Neural cell (in vitro differentiated cells): ENCODE results near the gene SPECC1. TPM values are rescaled to one million over a fixed set of nuclear protein-coding genes. Genes with fewer than 3 reads are reported as not detected.
"Not testable (repeated sequence)": the region's sequence is repeated elsewhere in the genome, so short reads cannot be mapped to it uniquely, and the experiment has no call there.

Source experiments
- H2AFZ ChIP-seq: fragments of 200-600, 300-800 bp; sonication (generic), shearing (Covaris generic); 2 replicates; pipeline ENCODE4 v1.6.0; 2014; ENCODE audit warnings: low read depth, mild to moderate bottlenecking, antibody characterized with exemption, low read length, moderate library complexity
- H3F3A ChIP-seq: fragments of 200-600 bp; shearing (Covaris generic); 2 replicates; pipeline ENCODE4 v1.6.1; 2016; ENCODE audit warnings: mild to moderate bottlenecking, moderate library complexity, mixed read lengths, antibody characterized with exemption, low read length; ENCODE audit not compliant: insufficient read depth, poor library complexity, severe bottlenecking
- H3K27ac ChIP-seq: fragments of 200-600, 300-800 bp; sonication (generic), shearing (Covaris generic); 2 replicates; pipeline ENCODE4 v1.5.1; 2014; ENCODE audit warnings: mild to moderate bottlenecking, low read length, moderate library complexity
- H3K27me3 ChIP-seq: fragments of 300-800, 200-600 bp; sonication (generic), shearing (Covaris generic); 2 replicates; pipeline ENCODE4 v1.6.0; 2014; ENCODE audit warnings: mild to moderate bottlenecking, low read depth, low read length, moderate library complexity; ENCODE audit not compliant: insufficient read depth
- H3K36me3 ChIP-seq: fragments of 300-800, 200-600 bp; sonication (generic), shearing (Covaris generic); 2 replicates; pipeline ENCODE4 v1.5.1; 2014; ENCODE audit warnings: mild to moderate bottlenecking, antibody characterized with exemption, low read length, moderate library complexity; ENCODE audit not compliant: insufficient read depth
- H3K4me2 ChIP-seq: fragments of 300-800, 200-600 bp; sonication (generic), shearing (Covaris generic); 2 replicates; pipeline ENCODE4 v1.6.0; 2014; ENCODE audit warnings: mild to moderate bottlenecking, low read length
- H3K4me3 ChIP-seq: fragments of 300-800, 200-600 bp; sonication (generic), shearing (Covaris generic); 2 replicates; pipeline ENCODE4 v1.5.1; 2014; ENCODE audit warnings: mild to moderate bottlenecking, low read length, moderate library complexity
- H3K79me2 ChIP-seq: fragments of 200-600 bp; shearing (Covaris generic); replicated peaks from 2 replicates; pipeline ENCODE4 v1.6.0; 2014; ENCODE audit warnings: mild to moderate bottlenecking, low read length, moderate library complexity; ENCODE audit not compliant: insufficient read depth
- H3K9ac ChIP-seq: fragments of 300-800, 200-600 bp; sonication (generic), shearing (Covaris generic); 2 replicates; pipeline ENCODE4 v1.6.1; 2016; ENCODE audit warnings: mild to moderate bottlenecking, low read length, mixed read lengths
- H3K9me2 ChIP-seq: fragments of 200-600 bp; shearing (Covaris generic); 2 replicates; pipeline ENCODE4 v1.6.1; 2016; ENCODE audit warnings: mild to moderate bottlenecking, low read length, mixed read lengths; ENCODE audit not compliant: insufficient read depth
- H3K9me3 ChIP-seq: fragments of 200-600, 300-800 bp; sonication (generic), shearing (Covaris generic); 2 replicates; pipeline ENCODE4 v1.6.1; 2016; ENCODE audit warnings: mild to moderate bottlenecking, mixed run types, low read length, moderate library complexity, mixed read lengths
- H4K20me1 ChIP-seq: fragments of 200-600 bp; shearing (Covaris generic); 2 replicates; pipeline ENCODE4 v1.6.1; 2016; ENCODE audit warnings: mild to moderate bottlenecking, mixed run types; ENCODE audit not compliant: insufficient read depth
- polyA plus RNA-seq: library from polyadenylated mRNA; depleted of rRNA; stranded (reverse); fragments of >200 nt; gene quantifications from 2 replicates; pipeline ENCODE4 v1.2.3, GENCODE V29; 2014
- small RNA-seq, 3 experiments: library from RNA; depleted of rRNA; stranded (forward); fragments of <200 nt; gene quantifications; one replicate each; pipeline ENCODE3, GENCODE V24; 2012

The SPECC1 gene
- polyA plus RNA-seq, 1 donor from 2014 or later: 8.6 TPM

DNA sequence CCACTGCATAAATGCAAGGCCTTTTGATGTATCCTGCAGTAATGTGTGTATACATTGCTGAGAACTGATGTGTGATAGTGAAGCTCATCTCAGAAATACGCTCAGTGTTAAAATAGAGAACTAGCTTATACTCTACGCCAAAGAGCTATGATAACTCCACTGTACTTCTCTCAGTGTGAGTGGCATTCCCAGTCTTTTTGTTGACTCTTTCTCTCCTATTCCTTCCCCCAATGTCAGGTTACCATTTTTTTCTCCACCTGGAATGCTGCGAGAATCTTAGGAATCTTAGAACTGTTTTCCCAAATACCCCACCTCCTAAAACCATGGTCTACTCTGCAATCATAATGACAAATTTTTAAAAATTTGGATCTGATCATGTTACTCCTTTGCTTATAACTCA, 342.2 kb downstream of the SPECC1 start:
- H3K36me3 ChIP-seq, H3K4me3 ChIP-seq, H3K27ac ChIP-seq, H3K27me3 ChIP-seq, H3K9ac ChIP-seq, H4K20me1 ChIP-seq, H3K9me3 ChIP-seq, H3K79me2 ChIP-seq, H3K9me2 ChIP-seq, H2AFZ ChIP-seq, H3F3A ChIP-seq, H3K4me2 ChIP-seq: not testable (repeated sequence)

- H3K27ac ChIP-seq, H3K4me2 ChIP-seq, H2AFZ ChIP-seq, H3F3A ChIP-seq, H3K36me3 ChIP-seq, H3K9me2 ChIP-seq, H3K79me2 ChIP-seq, H3K9me3 ChIP-seq, H3K9ac ChIP-seq, H3K4me3 ChIP-seq, H4K20me1 ChIP-seq, H3K27me3 ChIP-seq: not testable (repeated sequence)
Observed at GRCh38 chr17:20352567-20352966, 343.4 kb downstream of the SPECC1 start.

DNA sequence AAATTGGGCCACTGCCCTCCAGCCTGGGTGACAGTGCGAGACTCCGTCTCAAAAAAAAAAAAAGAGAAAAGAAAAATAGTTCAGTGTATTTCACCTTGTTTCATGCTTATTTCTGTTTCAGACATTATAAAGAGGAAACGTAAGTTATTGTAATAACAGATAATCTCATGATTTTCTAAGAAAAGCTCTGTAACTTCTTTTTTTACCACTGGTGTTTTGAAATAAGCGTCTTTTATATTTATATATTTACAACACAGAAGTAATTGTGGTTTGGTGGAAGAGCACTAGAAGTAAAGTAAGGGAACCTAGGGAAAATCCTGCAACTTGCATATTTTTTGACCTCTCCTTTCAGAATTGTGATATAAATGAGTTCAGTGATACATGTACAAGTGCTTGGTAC, 354.7 kb downstream of the SPECC1 start:
- not testable (repeated sequence) for H3F3A ChIP-seq, H3K9ac ChIP-seq, H3K79me2 ChIP-seq, H3K27me3 ChIP-seq, H3K27ac ChIP-seq, H3K4me2 ChIP-seq, H3K36me3 ChIP-seq, H3K4me3 ChIP-seq, H3K9me3 ChIP-seq, H2AFZ ChIP-seq, H3K9me2 ChIP-seq, H4K20me1 ChIP-seq

Small RNA genes lying within 50 kb of the gene (small RNA-seq; reads per million reads assigned to genes)
- gene AC008088.1 (0 reads per million in 3 experiments), gene RNU6-1057P (0 reads per million in 3 experiments), gene RNU6-258P (0 reads per million in 3 experiments), gene RNU6-467P (0 reads per million in 3 experiments)

Other genes with a start within 250 kb of the SPECC1 start
- 48.4 and 55.1 TPM in 2 replicates for gene ULK2, start 141.4 kb upstream of the SPECC1 start, polyA plus RNA-seq
- 26.9 and 27.3 TPM in 2 replicates for gene AKAP10, start 31.5 kb upstream of the SPECC1 start, polyA plus RNA-seq